Natural killer cell (primary cell): ENCODE results near the gene LGR5. TPM values are rescaled to one million over a fixed set of nuclear protein-coding genes. Genes with fewer than 3 reads are reported as not detected.

Experiments
- ATAC-seq, 3 donors: fragments of 150-1000 bp in 2 of 3; fragments of 200-7000 bp in 1 of 3; cut with Tn5 transposase; 1 replicate in 1 of 3; 2 replicates in 2 of 3; pipeline ENCODE4 v1.10.0; 2021; ENCODE audit warnings: mild to moderate bottlenecking in 2 of 3, moderate library complexity in 2 of 3
- DNase-seq, 2 donors: peaks; one replicate each; pipeline versions ENCODE4 v3.0.0 to v3.0.0-alpha.2; 2013 to 2021; ENCODE audit warnings: mixed read lengths in 1 of 2
- H3K27ac ChIP-seq: one replicate; pipeline ENCODE4 v1.5.1; 2013; ENCODE audit warnings: mild to moderate bottlenecking, low read length
- H3K27me3 ChIP-seq: one replicate; pipeline ENCODE4 v1.6.1; 2013; ENCODE audit warnings: low read length; ENCODE audit not compliant: control insufficient read depth, insufficient read depth
- H3K36me3 ChIP-seq: one replicate; pipeline ENCODE4 v1.6.1; 2013; ENCODE audit warnings: low read length; ENCODE audit not compliant: control insufficient read depth, insufficient read depth
- H3K4me1 ChIP-seq: one replicate; pipeline ENCODE4 v1.6.1; 2013; ENCODE audit warnings: low read length; ENCODE audit not compliant: control insufficient read depth, insufficient read depth
- H3K4me3 ChIP-seq: one replicate; pipeline ENCODE4 v1.5.1; 2013; ENCODE audit warnings: low read length
- H3K9me3 ChIP-seq: one replicate; pipeline ENCODE4 v1.6.1; 2013; ENCODE audit warnings: low read length; ENCODE audit not compliant: control insufficient read depth, insufficient read depth
- H3K27ac Mint-ChIP-seq, 2 donors: one replicate each; pipeline ENCODE4 v1.8.0; 2022; ENCODE audit warnings: mild to moderate bottlenecking in 2 of 2, mixed read lengths in 2 of 2, moderate library complexity in 1 of 2
- H3K27me3 Mint-ChIP-seq, 2 donors: one replicate each; pipeline ENCODE4 v1.8.0; 2022; ENCODE audit warnings: low read depth in 2 of 2, mixed read lengths in 2 of 2
- H3K36me3 Mint-ChIP-seq: one replicate; pipeline ENCODE4 v1.8.0; 2022; ENCODE audit warnings: mixed read lengths
- H3K4me1 Mint-ChIP-seq, 2 donors: one replicate each; pipeline ENCODE4 v1.8.0; 2022; ENCODE audit warnings: mixed read lengths in 2 of 2
- H3K4me3 Mint-ChIP-seq: one replicate; pipeline ENCODE4 v1.8.0; 2022; ENCODE audit warnings: mild to moderate bottlenecking, moderate library complexity, mixed read lengths
- H3K9me3 Mint-ChIP-seq, 2 donors: one replicate each; pipeline ENCODE4 v1.8.0; 2022; ENCODE audit warnings: mixed read lengths in 2 of 2
- WGBS: methylation state at CpG from one replicate; pipeline ENCODE4 v1.1.7; 2013; ENCODE audit warnings: missing lambda C conversion rate; ENCODE audit not compliant: insufficient coverage; 5-methylcytosine and 5-hydroxymethylcytosine counted together
- intact Hi-C: fragments of 100-400 bp; cut with micrococcal nuclease; formaldehyde crosslinking; loops from one replicate; pipeline ENCODE4 v1.14.2; 2022
- total RNA-seq, 4 donors: library from RNA; stranded (reverse); fragments of 120-200 nt in 1 of 4; gene quantifications; one replicate each; pipeline versions ENCODE4 v1.2.3 to v1.2.4, GENCODE V29; 2013 to 2022
- TF ChIP-seq, protein P1 (sequence below): fragments of 200-600 bp; IDR thresholded peaks from one replicate; pipeline ENCODE4 v1.8.0; 2022; ENCODE audit warnings: antibody characterized with exemption

LGR5 gene
- total RNA-seq, 3 donors from 2014 or later (not counting 1 experiment from before 2014, with no cell fraction given), result not detected

DNA sequence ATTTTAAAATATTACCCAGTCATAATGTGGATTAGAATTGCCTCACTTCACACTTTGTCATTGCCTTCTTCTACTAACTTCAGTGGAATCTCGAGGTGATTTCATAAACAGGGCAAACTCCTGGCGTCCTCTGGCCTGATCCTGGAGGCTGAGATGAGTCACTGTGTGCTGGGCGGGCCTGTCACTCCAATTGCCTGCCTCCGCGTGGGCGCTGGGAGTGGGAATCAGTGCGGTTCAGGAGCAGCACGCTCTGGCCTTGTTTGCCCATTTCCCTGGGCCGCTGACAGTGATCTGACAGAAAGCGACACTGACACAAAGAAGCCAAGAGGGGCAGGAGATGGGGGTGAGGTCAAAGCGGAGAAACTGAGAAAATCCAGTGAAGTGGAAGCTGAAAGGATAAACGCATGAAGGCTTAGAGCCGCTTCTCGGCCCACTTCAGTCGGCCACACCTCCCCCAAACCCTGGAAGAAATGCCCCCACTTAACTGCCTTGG lies 29.7 kb downstream of the LGR5 start:
- H3K9me3 Mint-ChIP-seq, result no peaks in the 10 kb centered on the region
- no peaks in the 10 kb centered on the region for H3K4me1 Mint-ChIP-seq
- no peak for ATAC-seq
- H3K36me3 Mint-ChIP-seq, result no peaks in the 10 kb centered on the region
- no peak overlapping the region for H3K27ac Mint-ChIP-seq
- H3K27me3 ChIP-seq, result no peaks in the 10 kb centered on the region
- WGBS, result 84% methylated on average over 15 of the region's 15 CpGs
- TF ChIP-seq, protein P1, sequence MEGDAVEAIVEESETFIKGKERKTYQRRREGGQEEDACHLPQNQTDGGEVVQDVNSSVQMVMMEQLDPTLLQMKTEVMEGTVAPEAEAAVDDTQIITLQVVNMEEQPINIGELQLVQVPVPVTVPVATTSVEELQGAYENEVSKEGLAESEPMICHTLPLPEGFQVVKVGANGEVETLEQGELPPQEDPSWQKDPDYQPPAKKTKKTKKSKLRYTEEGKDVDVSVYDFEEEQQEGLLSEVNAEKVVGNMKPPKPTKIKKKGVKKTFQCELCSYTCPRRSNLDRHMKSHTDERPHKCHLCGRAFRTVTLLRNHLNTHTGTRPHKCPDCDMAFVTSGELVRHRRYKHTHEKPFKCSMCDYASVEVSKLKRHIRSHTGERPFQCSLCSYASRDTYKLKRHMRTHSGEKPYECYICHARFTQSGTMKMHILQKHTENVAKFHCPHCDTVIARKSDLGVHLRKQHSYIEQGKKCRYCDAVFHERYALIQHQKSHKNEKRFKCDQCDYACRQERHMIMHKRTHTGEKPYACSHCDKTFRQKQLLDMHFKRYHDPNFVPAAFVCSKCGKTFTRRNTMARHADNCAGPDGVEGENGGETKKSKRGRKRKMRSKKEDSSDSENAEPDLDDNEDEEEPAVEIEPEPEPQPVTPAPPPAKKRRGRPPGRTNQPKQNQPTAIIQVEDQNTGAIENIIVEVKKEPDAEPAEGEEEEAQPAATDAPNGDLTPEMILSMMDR, result no peak
- no peak overlapping the region for H3K4me3 ChIP-seq
- no peaks in the 10 kb centered on the region for H3K4me1 ChIP-seq
- H3K9me3 ChIP-seq, result no peaks in the 10 kb centered on the region
- no peak for DNase-seq
- no peaks in the 10 kb centered on the region for H3K36me3 ChIP-seq
- H3K27me3 Mint-ChIP-seq, result peaks cover 3 to 6% of the 10 kb centered on the region in 2 donors
- H3K4me3 Mint-ChIP-seq, result no peak overlapping the region
- H3K27ac ChIP-seq, result no peak overlapping the region
- intact Hi-C loops, result no loop called here

- H3K4me3 Mint-ChIP-seq, result no peak overlapping the region
- intact Hi-C loops, result no loop called here
- no peaks in the 10 kb centered on the region for H3K36me3 Mint-ChIP-seq
- Histone ChIP-seq H3K27me3 (no peaks in the 10 kb centered on the region), H3K4me1 (no peaks in the 10 kb centered on the region), H3K27ac (no peak overlapping the region), H3K4me3 (no peak overlapping the region), H3K9me3 (no peaks in the 10 kb centered on the region), H3K36me3 (no peaks in the 10 kb centered on the region)
- H3K4me1 Mint-ChIP-seq, result no peaks in the 10 kb centered on the region
- ATAC-seq (no peak), DNase-seq (no peak)
- TF ChIP-seq, protein P1, result no peak
- no peak overlapping the region for H3K27ac Mint-ChIP-seq
- H3K9me3 Mint-ChIP-seq, result no peaks in the 10 kb centered on the region
- H3K27me3 Mint-ChIP-seq, result peaks cover 3 to 6% of the 10 kb centered on the region in 2 donors
- 91% methylated on average over 1 of the region's 2 CpGs for WGBS
These were observed 32.9 kb downstream of the LGR5 start for GRCh38 chr12:71472441-71472911.

- H3K27ac Mint-ChIP-seq, result no peak overlapping the region
- no peak overlapping the region for H3K4me3 ChIP-seq
- DNase-seq (no peak), ATAC-seq (no peak)
- TF ChIP-seq, protein P1, result no peak
- no peaks in the 10 kb centered on the region for H3K9me3 Mint-ChIP-seq
- H3K36me3 ChIP-seq, result no peaks in the 10 kb centered on the region
- no peaks in the 10 kb centered on the region for H3K9me3 ChIP-seq
- no peak overlapping the region for H3K4me3 Mint-ChIP-seq
- H3K27ac ChIP-seq, result no peak overlapping the region
- no peaks in the 10 kb centered on the region for H3K4me1 Mint-ChIP-seq
- H3K36me3 Mint-ChIP-seq, result no peaks in the 10 kb centered on the region
- H3K4me1 ChIP-seq, result no peaks in the 10 kb centered on the region
- intact Hi-C loops, result no loop called here
- H3K27me3 Mint-ChIP-seq, result peaks cover 6 to 7% of the 10 kb centered on the region in 2 donors
- 79% methylated on average over 1 of the region's 2 CpGs for WGBS
- H3K27me3 ChIP-seq, result no peaks in the 10 kb centered on the region
These were observed 35.2 kb downstream of the LGR5 start for GRCh38 chr12:71474791-71475190.

GRCh38 chr12:71475280-71475679 lies 35.7 kb downstream of the LGR5 start:
- TF ChIP-seq, protein P1, result no peak
- Mint-ChIP-seq H3K4me1 (no peaks in the 10 kb centered on the region), H3K36me3 (no peaks in the 10 kb centered on the region), H3K4me3 (no peak overlapping the region), H3K27me3 (peaks cover 4 to 7% of the 10 kb centered on the region in 2 donors), H3K27ac (no peak overlapping the region), H3K9me3 (no peaks in the 10 kb centered on the region)
- Histone ChIP-seq H3K36me3 (no peaks in the 10 kb centered on the region), H3K27me3 (no peaks in the 10 kb centered on the region), H3K4me3 (no peak overlapping the region), H3K9me3 (no peaks in the 10 kb centered on the region), H3K27ac (no peak overlapping the region), H3K4me1 (no peaks in the 10 kb centered on the region)
- WGBS, result 85% methylated on average over 5 of the region's 5 CpGs
- intact Hi-C loops, result no loop called here
- DNase-seq (no peak), ATAC-seq (no peak)
